Prostate gland (tissue), 1 donor: ENCODE data around the gene MAP4K1.

ENCODE experiments used
- POLR2A ChIP-seq: fragments of 450-650 bp; IDR thresholded peaks from one replicate; pipeline ENCODE4 v1.6.1; 2016; ENCODE audit warnings: antibody characterized with exemption, mild to moderate bottlenecking
- POLR2AphosphoS5 ChIP-seq: sonication (generic); formaldehyde crosslinking; IDR thresholded peaks from one replicate; pipeline ENCODE4 v1.6.1; 2017; ENCODE audit warnings: antibody characterized with exemption

- TF ChIP-seq POLR2A, result no peak
- no peak for TF ChIP-seq POLR2AphosphoS5
Observed at GRCh38 chr19:38640368-38640767, 22.6 kb upstream of the MAP4K1 start.
